Activated gamma-delta T cell treated with anti-CD3 and anti-CD28 coated beads, Interleukin-2, amount 50 U/mL, for 16 hours (primary cell): ENCODE measurements around the gene RIIAD1.
"Not testable (repeated sequence)": the region's sequence is repeated elsewhere in the genome, so short reads cannot be mapped to it uniquely, and the experiment has no call there.

ENCODE experiments used
- DNase-seq: peaks from one replicate; pipeline ENCODE4 v3.0.0-alpha.2; 2020; ENCODE audit warnings: low read depth

RIIAD1 gene

DNA sequence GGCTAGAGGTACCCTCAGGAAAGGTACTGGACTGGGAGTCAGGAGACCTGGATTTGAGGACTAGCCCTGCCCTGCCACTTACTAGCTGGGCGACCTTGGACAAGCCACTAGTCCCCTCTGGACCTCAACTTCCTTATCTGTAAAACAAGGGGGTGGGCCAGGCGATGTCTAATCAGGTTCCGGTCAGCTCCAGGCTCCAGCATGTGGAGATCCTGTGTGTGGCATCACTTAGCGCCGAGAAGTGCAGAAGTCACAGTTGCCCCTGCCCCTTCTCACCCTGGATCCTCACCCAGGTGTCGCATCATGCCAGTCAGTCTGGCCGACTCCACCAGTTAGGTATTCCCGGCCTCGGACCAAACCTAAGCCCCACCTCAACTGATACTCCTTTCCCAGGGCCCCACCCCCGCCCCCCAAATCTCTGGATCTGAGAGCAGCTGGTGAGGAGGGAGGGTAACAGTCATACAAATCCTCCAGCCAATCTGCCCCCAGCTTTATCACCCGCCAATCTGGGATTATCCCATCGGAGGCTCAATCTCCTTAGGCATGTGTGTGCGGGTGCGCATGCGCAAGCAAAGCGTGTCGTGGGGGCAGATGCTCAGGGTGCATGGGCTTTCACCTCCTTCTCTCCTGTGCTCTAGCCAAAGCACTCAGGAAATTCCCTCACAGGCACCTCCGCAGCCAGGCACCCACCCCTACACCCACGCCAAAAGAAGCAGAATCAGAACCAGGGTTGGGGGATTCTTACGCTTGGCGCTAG is 10.1 kb upstream of the RIIAD1 start:
- no peak for DNase-seq

GRCh38 chr1:151711951-151712350 is 9.4 kb upstream of the RIIAD1 start:
- DNase-seq: no peak

GRCh38 chr1:151713044-151713443 is 8.3 kb upstream of the RIIAD1 start:
- no peak for DNase-seq

DNA sequence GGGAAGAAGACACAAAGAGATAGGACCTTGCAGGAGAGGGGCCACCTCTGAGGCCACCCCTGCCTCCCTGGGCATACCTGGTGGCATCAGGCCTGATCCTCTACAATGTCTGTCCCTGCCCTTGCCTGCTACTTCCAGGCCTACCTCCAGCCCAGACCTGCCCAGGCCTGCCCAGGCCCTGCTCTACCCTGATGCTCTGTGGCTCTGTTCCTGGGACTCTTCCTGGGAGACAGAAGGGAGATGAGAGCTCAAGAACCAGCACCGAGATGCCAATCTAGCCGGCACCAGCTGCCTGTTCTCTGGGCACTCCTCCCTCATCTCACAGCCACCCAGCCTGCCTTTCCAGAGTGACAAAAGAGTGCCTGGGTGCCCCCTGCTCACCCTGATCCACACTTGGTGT is 7.4 kb upstream of the RIIAD1 start:
- no peak for DNase-seq

- no peak for DNase-seq
These were observed 6.2 kb upstream of the RIIAD1 start for GRCh38 chr1:151714820-151715725.

DNA sequence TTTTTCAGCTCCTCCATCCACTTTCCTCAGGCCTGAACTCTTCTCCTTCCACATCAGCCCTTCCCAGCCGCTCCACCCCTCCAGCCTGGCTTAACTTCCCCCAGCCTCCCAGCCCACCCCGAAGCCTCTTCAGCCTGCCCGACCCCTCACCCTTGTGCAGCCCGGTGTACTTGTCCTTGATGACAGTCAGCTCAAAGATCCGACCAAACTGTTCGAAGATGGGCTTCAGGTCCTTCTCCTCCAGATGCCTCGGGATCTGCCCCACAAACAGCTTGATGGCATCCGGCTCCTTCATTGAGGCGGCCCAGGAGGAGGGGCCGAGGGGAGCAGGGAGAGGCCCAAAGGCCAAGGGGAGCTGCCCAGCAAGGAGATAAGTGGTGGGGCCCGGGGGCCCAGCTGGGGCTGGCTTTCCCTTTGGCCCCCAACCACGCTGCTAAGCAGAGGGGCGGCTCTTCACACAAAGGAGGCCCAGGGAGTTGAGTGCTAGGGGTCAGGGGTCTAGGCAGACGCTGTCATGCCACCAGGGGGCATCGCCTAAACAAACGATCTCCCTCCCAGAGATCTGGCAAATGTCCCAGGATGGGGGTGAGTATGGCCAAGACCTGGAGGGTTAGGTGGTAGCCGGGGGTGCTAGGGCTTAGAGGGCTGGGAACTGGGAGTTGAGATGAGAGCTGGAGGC is 5.5 kb upstream of the RIIAD1 start:
- DNase-seq: no peak

- no peak for DNase-seq
These were observed 4.9 kb upstream of the RIIAD1 start for GRCh38 chr1:151716405-151716762.

GRCh38 chr1:151716771-151717631 is 4.3 kb upstream of the RIIAD1 start, which contains the start of gene CELF3:
Gene CELF3, minus strand, starts transcription at chr1:151716803. Its CDS starts 783 bp downstream, at chr1:151716020.
- no peak for DNase-seq

GRCh38 chr1:151718011-151718431 is 3.3 kb upstream of the RIIAD1 start:
- no peak for DNase-seq

DNA sequence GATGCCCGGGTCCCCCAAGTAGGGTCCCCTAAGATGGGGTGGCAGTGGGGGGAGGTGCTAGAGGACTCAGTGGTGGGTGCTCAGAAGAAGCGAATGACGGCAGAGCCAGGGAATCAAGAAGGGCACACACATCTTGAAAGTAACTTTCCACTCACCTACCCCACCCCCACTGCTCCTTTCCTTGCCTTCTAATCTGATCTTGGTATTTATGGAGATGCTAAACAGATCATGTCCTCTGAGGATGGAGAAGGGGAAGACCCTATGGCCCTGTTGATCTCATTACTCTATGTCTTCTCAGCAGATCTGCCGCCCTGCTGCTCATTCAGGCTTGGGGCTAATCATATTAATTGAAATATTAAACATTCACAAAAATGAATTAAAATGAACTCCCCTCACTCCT is 2.7 kb upstream of the RIIAD1 start:
- DNase-seq: no peak

DNA sequence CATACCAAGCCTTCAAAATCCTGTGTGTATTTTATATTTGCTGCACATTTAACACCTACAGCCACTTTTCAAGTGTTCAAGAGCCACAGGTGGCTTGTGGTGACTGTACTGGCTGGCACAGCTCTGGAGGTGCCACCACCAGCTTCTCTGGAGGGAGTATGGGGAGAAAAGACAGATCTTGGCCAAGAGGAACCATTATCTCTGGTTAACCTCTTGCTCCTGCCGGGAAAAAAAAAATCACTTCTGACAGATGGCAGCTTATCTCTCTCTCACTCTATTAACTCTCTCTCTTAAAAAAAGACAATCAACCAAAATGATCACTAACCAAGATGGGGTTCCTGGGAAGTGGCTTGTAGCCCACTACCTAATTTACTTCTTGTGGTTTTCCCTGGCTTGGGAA is 1.2 kb upstream of the RIIAD1 start:
- no peak for DNase-seq

DNA sequence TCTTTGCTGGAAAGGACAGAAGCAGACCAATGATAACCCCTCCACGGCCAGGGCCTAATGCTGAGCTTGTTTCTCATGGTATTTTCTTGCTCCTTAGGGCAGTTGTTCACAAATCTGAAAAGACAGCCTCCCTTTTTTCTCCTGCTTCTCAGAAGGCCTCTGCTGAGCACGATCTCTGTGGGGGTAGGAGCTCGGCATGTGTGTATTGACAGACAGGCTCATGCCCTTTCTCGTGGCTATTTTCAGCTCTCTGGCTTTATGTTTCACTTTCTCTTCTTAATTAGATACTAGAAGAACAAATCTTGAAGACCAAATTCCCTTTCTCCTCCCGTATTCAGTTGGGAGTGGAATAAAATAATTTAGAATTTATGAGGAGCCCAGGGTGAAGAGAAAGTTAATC is 768 bp upstream of the RIIAD1 start:
- DNase-seq: no peak

GRCh38 chr1:151721788-151722510 is 627 bp downstream of the RIIAD1 start:
- DNase-seq: no peak

DNA sequence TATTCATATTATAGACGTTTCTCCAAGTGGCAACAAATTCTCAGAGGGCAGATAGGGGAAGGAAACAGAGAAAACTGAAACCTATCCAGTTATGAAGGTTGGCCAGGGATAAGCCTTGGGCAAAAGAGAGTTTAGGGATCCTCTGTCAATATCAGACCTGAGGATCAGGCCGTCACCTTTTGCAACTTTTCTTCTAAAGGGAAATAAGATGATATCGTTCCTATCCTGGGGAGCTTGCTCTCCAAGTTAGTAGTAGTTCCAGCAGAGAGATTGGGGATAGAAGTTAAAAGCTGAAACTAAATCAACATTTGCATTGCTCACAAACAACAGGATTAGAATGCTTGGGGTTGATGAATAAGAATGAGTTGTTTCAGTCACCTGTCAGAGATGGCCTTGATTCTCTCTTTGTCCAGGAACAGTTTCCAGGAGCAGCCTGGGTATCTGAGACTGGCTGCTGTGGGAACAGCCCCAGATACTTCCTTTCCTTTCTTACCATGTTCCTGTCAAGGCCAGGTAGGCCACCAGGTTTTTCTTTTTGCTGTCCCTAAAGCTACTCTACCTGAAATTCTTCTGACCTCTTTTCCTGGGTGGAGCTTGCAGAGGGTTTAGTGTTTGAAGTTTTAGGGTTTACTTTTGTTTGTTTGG is 2.5 kb downstream of the RIIAD1 start:
- no peak for DNase-seq

DNA sequence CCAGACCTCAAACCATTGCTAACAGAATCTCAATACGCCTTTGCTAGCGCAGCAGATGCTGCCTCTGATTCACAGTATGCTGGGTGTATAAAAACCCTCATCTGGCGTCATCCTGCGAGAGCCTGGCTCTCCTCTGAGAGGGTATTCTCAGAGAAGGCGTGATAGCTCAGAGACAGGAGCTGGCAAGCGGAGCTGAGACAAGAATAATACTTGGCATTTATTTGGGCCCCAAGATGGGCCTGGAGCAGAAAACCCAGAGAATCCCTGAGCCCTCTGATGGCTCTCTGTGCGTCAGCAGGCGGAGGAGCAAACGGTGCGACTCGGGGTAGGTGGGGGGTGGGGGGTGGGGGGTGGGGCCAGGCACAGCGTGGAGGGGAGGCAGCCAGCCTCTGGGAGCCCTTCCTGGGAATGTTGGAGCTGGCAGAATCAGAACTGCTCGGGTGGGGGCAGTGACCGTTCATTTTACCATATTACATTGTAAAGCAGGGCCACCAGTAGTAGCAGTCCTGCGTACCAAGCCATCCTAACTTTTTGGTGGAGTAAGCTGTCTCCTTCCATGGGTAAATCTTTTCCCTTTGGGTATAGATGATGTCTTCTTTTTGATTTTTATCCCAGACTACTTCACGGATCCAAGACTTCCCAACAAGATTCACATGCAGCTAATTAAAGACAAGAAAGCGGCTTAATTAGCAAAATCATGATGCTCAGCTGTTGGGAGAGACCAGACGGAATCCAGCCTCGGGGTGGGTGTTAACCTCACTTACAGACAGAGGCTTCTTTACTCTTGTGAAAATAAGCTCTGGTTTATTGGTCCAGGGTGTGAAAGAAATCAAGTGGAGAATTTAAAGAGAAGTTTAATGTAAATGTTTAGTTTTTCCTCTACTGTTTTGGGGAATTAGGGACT is 7.1 kb downstream of the RIIAD1 start:
- DNase-seq: no peak

- DNase-seq: no peak
These were observed 8.0 kb downstream of the RIIAD1 start for GRCh38 chr1:151729157-151729965.

- no peak for DNase-seq
These were observed 8.6 kb downstream of the RIIAD1 start for GRCh38 chr1:151729966-151730291.

DNA sequence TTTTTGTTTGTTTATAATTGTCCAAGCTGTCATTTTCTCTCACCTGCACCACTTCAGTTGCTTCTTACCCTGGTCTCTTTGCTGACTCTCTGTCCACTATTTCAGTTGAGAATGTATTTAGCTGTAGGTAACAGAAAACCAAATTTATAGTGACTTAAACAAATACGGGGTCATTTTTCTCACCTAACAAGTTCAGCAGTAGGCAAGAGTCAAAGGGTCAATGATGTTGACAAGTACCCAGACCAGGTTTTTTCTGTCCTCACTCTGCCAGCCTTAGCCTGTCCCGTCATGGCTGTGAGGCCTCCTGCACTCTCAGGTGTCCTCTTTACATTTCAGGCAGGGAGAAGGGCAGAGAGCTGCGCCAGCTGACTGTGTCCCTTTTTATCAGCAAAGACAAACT is 11.8 kb downstream of the RIIAD1 start:
- DNase-seq: no peak

GRCh38 chr1:151733995-151734394 is 12.7 kb downstream of the RIIAD1 start:
- not testable (repeated sequence) for DNase-seq
